AG09319 (cell line): Measurements from ENCODE around the gene NDUFA1.
"Not testable (repeated sequence)": the region's sequence is repeated elsewhere in the genome, so short reads cannot be mapped to it uniquely, and the experiment has no call there.

Experiments used
- DNase-seq: peaks from one replicate; pipeline ENCODE4 v3.0.0-alpha.2; 2010; ENCODE audit warnings: low read depth; ENCODE audit errors: extremely low read depth
- CTCF ChIP-seq: IDR thresholded peaks from 2 replicates; pipeline ENCODE4 v1.5.1; 2011; ENCODE audit warnings: low read depth, mild to moderate bottlenecking, inconsistent platforms, low read length, moderate library complexity

The NDUFA1 gene

DNA sequence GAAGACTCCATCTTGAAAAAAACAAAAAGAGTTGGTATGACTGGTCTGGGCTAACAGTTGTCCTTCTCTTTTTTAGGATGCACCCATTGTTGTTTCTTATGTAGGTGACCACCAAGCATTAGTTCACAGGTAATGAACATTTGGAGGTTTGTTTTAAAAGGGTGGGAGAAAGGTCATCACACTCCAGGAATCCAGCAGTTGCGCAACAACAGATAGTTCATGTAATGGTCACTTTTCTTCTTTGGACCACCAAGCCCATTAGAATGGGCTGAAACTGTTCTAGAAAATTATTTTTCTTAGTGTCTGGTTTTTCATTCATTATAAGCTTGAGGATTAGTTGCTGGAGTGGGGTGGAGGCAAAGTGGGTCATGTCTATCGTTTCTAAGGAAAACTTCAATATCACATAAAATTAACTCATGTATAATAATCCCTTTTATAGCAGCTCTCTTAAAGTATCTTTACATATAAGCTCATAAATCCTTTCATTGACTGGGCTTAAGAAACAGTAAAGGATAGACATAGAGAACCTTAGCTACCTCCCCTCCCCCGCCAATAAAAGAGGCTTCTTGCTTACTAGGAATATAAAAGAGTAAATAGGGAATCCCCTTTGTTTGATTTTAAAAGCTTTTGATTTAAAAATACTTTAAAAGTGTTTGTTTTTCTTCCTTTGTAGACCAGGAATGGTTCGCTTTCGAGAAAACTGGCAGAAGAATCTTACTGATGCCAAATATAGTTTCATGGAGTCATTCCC, 48.4 kb downstream of the NDUFA1 start:
- DNase-seq: no peak
- no peak for TF ChIP-seq CTCF

DNA sequence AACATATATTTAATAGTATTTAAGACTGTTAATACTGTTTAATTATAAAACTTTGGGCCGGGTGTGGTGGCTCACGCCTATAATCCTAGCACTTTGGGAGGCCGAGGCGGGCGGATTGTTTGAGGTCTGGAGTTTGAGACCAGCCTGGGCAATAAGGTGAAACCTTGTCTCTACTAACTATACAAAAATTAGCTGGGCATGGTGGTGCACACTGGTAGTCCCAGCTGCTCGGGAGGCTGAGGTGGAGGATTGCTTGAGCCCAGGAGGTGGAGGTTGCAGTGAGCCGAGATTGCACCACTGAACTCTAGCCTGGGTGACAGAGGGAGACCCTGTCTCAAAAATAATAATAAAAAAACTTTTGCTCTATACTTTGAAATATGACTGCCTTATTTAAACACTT, 50.8 kb downstream of the NDUFA1 start:
- not testable (repeated sequence) for DNase-seq
